ENCODE measurements around the gene SYT1. TPM values are rescaled to one million over a fixed set of nuclear protein-coding genes. Genes with fewer than 3 reads are reported as not detected.

The SYT1 gene
- total RNA-seq, 1 experiment from 2014 or later, result 15.8 TPM

- Histone ChIP-seq H4K8ac (replicated peaks; ENCODE audit: insufficient read length, low read depth, low read length) (no peak overlapping the region), H2BK12ac (ENCODE audit: insufficient read length, low read depth, low read length) (no peak overlapping the region), H3K79me1 (ENCODE audit: insufficient read depth, low read depth, low read length, poor library complexity, severe bottlenecking) (no peaks in the 10 kb centered on the region), H4K5ac (ENCODE audit: insufficient read length, low read depth, low read length) (no peak overlapping the region), H2BK120ac (ENCODE audit: low read depth, low read length, poor library complexity, severe bottlenecking) (no peak overlapping the region), H3K4me1 (ENCODE audit: insufficient read depth, low read length) (peaks cover 4% of the 10 kb centered on the region), H2AK5ac (ENCODE audit: insufficient read length, low read length) (no peak overlapping the region), H3K56ac (ENCODE audit: insufficient read length, low read depth, low read length) (no peak overlapping the region), H4K91ac (ENCODE audit: insufficient read length, low read depth, low read length) (no peak overlapping the region), H3K27ac (ENCODE audit: insufficient read length, low read depth, low read length) (no peak overlapping the region), H3T11ph (ENCODE audit: low read length) (no peak overlapping the region), H3K4me2 (ENCODE audit: insufficient read depth, insufficient read length, low read length) (no peak overlapping the region), H3K14ac (ENCODE audit: insufficient read depth, low read length) (no peak overlapping the region), H2AFZ (ENCODE audit: low read length) (no peak overlapping the region), H2BK5ac (ENCODE audit: insufficient read length, low read length) (no peak overlapping the region), H3K9ac (ENCODE audit: extremely low read depth, insufficient read length, low read length) (no peak overlapping the region), H3K9me3 (ENCODE audit: control insufficient read depth, low read depth, low read length) (no peaks in the 10 kb centered on the region), H3K27me3 (ENCODE audit: insufficient read depth, low read length) (no peaks in the 10 kb centered on the region), H3K4ac (ENCODE audit: low read depth, low read length) (no peak overlapping the region), H3K18ac (ENCODE audit: insufficient read length, low read depth, low read length) (no peak overlapping the region), H4K20me1 (ENCODE audit: control insufficient read depth, insufficient read depth, insufficient read length) (peaks cover 3% of the 10 kb centered on the region), H2BK20ac (ENCODE audit: low read depth, low read length, poor library complexity, severe bottlenecking) (no peak overlapping the region), H3K79me2 (ENCODE audit: insufficient read depth, low read length) (no peaks in the 10 kb centered on the region), H3K23ac (ENCODE audit: insufficient read length, low read depth, low read length) (no peak overlapping the region), H2BK15ac (ENCODE audit: low read depth, low read length) (no peak overlapping the region), H3K23me2 (ENCODE audit: insufficient read length, low read depth, low read length, poor library complexity, severe bottlenecking) (no peaks in the 10 kb centered on the region)
- no peak for DNase-seq
- peaks cover 39 to 53% of the 10 kb centered on the region in 2 experiments for H3K4me1 Mint-ChIP-seq
- H3K9me3 Mint-ChIP-seq, result no peaks in the 10 kb centered on the region
- no peak for TF ChIP-seq CTCF (conservative IDR thresholded peaks at IDR 0.05)
- H3K27me3 Mint-ChIP-seq (ENCODE audit: low read depth), result no peaks in the 10 kb centered on the region
- no peaks in the 10 kb centered on the region for H3K36me3 Mint-ChIP-seq (ENCODE audit: insufficient read depth in 1 of 3, low read depth in 3 of 3)
- H3K4me3 Mint-ChIP-seq, result no peak overlapping the region
- H3K27ac Mint-ChIP-seq, result no peak overlapping the region
- no CpG with 5 or more reads among the region's 1 CpG for WGBS (ENCODE audit: extremely low coverage, insufficient read length, low lambda C conversion rate)
Measured at GRCh38 chr12:79421236-79421740, 556.7 kb downstream of the SYT1 start.

Measured in H9 (cell line).